LNCAP (cell line): ENCODE results near the gene PARVG.

Experiments
- CTCF ChIP-seq: fragments of 450-650 bp; IDR thresholded peaks from 2 replicates; pipeline ENCODE4 v1.5.1; 2017; ENCODE audit warnings: mild to moderate bottlenecking

Gene PARVG

GRCh38 chr22:44146088-44146861 lies 34.5 kb upstream of the PARVG start:
- no peak for TF ChIP-seq CTCF

GRCh38 chr22:44147008-44147645 lies 33.6 kb upstream of the PARVG start:
- TF ChIP-seq CTCF, result no peak

- no peak for TF ChIP-seq CTCF
Measured at GRCh38 chr22:44147821-44148574, 32.7 kb upstream of the PARVG start.

GRCh38 chr22:44151676-44152075 lies 29.0 kb upstream of the PARVG start:
- TF ChIP-seq CTCF, result no peak

- no peak for TF ChIP-seq CTCF
Measured at GRCh38 chr22:44153710-44154109, 27.0 kb upstream of the PARVG start.

GRCh38 chr22:44154436-44154942 lies 26.2 kb upstream of the PARVG start:
- no peak for TF ChIP-seq CTCF

GRCh38 chr22:44155115-44155514 lies 25.6 kb upstream of the PARVG start:
- TF ChIP-seq CTCF, result no peak
